ENCODE results near the gene INTU.

- TF ChIP-seq CTCF (IDR thresholded peaks at IDR 0.05; ENCODE audit: low read depth, low read length) (no peak), EZH2phosphoT487 (IDR thresholded peaks at IDR 0.05; ENCODE audit: low read depth) (no peak)
Measured at GRCh38 chr4:127669691-127670090, 36.9 kb downstream of the INTU start.

Measured in OCI-LY3 (cell line).